ENCODE results near the gene KIRREL3. TPM values are rescaled to one million over a fixed set of nuclear protein-coding genes. Genes with fewer than 3 reads are reported as not detected.
"Not testable (repeated sequence)": the region's sequence is repeated elsewhere in the genome, so short reads cannot be mapped to it uniquely, and the experiment has no call there.

Gene KIRREL3
- total RNA-seq, 1 experiment from 2014 or later, result 1.4 TPM

GRCh38 chr11:126383339-126384335 is 616.9 kb downstream of the KIRREL3 start:
- DNase-seq (ENCODE audit: low spot score), result no peak

GRCh38 chr11:126382641-126383040 is 617.9 kb downstream of the KIRREL3 start:
- not testable (repeated sequence) for DNase-seq (ENCODE audit: low spot score)

GRCh38 chr11:126381960-126382359 is 618.6 kb downstream of the KIRREL3 start:
- not testable (repeated sequence) for DNase-seq (ENCODE audit: low spot score)

GRCh38 chr11:126380909-126381308 is 619.7 kb downstream of the KIRREL3 start:
- DNase-seq (ENCODE audit: low spot score), result no peak

- DNase-seq (ENCODE audit: low spot score), result no peak
These were observed 621.8 kb downstream of the KIRREL3 start for GRCh38 chr11:126378763-126379162.

GRCh38 chr11:126375726-126376125 is 624.8 kb downstream of the KIRREL3 start:
- no peak for DNase-seq (ENCODE audit: low spot score)

- DNase-seq (ENCODE audit: low spot score), result not testable (repeated sequence)
These were observed 625.8 kb downstream of the KIRREL3 start for GRCh38 chr11:126374562-126375300.

- peak; percentile 28 for DNase-seq (ENCODE audit: low spot score)
These were observed 627.0 kb downstream of the KIRREL3 start for GRCh38 chr11:126373389-126374066.

Measured in A172 (cell line).